Gastrocnemius medialis (tissue), 4 donors: Measurements from ENCODE around the gene SULT1A1.
"Not testable (repeated sequence)": the region's sequence is repeated elsewhere in the genome, so short reads cannot be mapped to it uniquely, and the experiment has no call there.

Experiments
- POLR2A ChIP-seq, 2 donors: fragments of 450-650 bp; IDR thresholded peaks; one replicate each; pipeline ENCODE4 v1.6.1; 2017; ENCODE audit warnings: antibody characterized with exemption in 2 of 2, mild to moderate bottlenecking in 2 of 2, moderate library complexity in 2 of 2
- TF ChIP-seq, protein P1 (sequence below), 5 experiments: fragments of 450-650 bp in 3 of 5; fragments of 200-600 bp in 2 of 5; sonication (generic) in 2 of 5; IDR thresholded peaks in 4 of 5; conservative IDR thresholded peaks in 1 of 5; 1 replicate in 4 of 5; 2 replicates in 1 of 5; pipeline ENCODE4 v1.5.1; 2016 to 2019; ENCODE audit warnings: antibody characterized with exemption in 5 of 5, mild to moderate bottlenecking in 3 of 5, moderate library complexity in 3 of 5

DNA sequence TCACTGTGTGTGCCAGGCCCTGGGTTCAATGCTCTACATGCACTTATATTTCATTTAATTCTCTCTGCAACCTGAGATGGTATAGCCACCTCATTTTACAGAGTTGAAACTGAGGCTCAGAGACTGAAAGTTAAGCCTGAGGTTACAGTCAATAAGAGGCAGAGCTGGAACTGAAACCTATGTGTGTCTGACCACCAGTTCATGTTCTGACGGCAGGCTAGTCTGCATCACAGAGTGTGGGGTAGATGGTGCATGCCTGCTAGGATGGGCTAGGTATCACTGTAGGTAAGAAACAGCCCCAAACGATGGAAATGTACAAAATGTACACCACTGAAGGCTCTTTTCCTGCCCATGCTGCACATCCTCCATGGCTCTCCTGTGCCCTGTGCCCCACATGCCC lies 30.1 kb upstream of the SULT1A1 start:
- TF ChIP-seq, protein P1, sequence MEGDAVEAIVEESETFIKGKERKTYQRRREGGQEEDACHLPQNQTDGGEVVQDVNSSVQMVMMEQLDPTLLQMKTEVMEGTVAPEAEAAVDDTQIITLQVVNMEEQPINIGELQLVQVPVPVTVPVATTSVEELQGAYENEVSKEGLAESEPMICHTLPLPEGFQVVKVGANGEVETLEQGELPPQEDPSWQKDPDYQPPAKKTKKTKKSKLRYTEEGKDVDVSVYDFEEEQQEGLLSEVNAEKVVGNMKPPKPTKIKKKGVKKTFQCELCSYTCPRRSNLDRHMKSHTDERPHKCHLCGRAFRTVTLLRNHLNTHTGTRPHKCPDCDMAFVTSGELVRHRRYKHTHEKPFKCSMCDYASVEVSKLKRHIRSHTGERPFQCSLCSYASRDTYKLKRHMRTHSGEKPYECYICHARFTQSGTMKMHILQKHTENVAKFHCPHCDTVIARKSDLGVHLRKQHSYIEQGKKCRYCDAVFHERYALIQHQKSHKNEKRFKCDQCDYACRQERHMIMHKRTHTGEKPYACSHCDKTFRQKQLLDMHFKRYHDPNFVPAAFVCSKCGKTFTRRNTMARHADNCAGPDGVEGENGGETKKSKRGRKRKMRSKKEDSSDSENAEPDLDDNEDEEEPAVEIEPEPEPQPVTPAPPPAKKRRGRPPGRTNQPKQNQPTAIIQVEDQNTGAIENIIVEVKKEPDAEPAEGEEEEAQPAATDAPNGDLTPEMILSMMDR (IDR thresholded peaks at IDR 0.05 in 4 of 5, conservative IDR thresholded peaks at IDR 0.05 in 1 of 5): not testable (repeated sequence)
- TF ChIP-seq POLR2A (IDR thresholded peaks at IDR 0.05): not testable (repeated sequence)
